Body of pancreas (tissue), 4 donors: ENCODE measurements around the gene TTLL10.

ENCODE experiments used
- POLR2A ChIP-seq, 3 donors: fragments of 450-650 bp; IDR thresholded peaks; one replicate each; pipeline ENCODE4 v1.6.1; 2016; ENCODE audit warnings: antibody characterized with exemption in 3 of 3, mild to moderate bottlenecking in 2 of 3
- TF ChIP-seq, protein P1 (sequence below), 7 experiments: fragments of 450-650 bp in 4 of 7; fragments of 200-600 bp in 3 of 7; sonication (generic) in 3 of 7; IDR thresholded peaks; one replicate each; pipeline ENCODE4 v1.5.1; 2016 to 2019; ENCODE audit warnings: antibody characterized with exemption in 7 of 7

GRCh38 chr1:1150100-1150499, 23.6 kb upstream of the TTLL10 start:
- TF ChIP-seq, protein P1, sequence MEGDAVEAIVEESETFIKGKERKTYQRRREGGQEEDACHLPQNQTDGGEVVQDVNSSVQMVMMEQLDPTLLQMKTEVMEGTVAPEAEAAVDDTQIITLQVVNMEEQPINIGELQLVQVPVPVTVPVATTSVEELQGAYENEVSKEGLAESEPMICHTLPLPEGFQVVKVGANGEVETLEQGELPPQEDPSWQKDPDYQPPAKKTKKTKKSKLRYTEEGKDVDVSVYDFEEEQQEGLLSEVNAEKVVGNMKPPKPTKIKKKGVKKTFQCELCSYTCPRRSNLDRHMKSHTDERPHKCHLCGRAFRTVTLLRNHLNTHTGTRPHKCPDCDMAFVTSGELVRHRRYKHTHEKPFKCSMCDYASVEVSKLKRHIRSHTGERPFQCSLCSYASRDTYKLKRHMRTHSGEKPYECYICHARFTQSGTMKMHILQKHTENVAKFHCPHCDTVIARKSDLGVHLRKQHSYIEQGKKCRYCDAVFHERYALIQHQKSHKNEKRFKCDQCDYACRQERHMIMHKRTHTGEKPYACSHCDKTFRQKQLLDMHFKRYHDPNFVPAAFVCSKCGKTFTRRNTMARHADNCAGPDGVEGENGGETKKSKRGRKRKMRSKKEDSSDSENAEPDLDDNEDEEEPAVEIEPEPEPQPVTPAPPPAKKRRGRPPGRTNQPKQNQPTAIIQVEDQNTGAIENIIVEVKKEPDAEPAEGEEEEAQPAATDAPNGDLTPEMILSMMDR (IDR thresholded peaks at IDR 0.05) = no peak
- TF ChIP-seq POLR2A (IDR thresholded peaks at IDR 0.05) = no peak
